Measurements from ENCODE around the gene CEBPA. TPM values are rescaled to one million over a fixed set of nuclear protein-coding genes. Genes with fewer than 3 reads are reported as not detected.

Gene CEBPA
- total and polyA plus RNA-seq, 2 experiments from 2014 or later = 0.50 to 2.6 TPM

DNA sequence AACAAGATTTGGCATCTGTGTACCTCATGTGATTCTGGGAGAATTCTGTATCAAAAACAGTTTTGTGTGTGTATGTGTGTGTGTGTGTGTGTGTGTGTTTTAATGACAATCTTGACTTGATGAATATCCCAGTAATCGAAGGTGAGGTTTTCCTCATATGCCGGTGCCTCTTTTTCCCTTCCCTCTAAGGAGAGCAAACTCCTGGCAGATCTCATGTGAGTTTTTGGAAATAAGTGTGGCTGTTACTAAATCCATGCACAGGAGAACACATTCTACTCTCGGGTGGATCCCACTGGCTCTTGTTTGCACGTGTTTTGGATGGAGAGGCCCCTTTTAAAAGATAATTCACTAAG is 42.2 kb upstream of the CEBPA start:
- Mint-ChIP-seq H3K4me3 (no peak overlapping the region), H3K36me3 (ENCODE audit: low read depth) (no peaks in the 10 kb centered on the region), H3K27me3 (ENCODE audit: insufficient read depth, low read depth, poor library complexity) (peaks cover 3% of the 10 kb centered on the region), H3K27ac (no peak overlapping the region), H3K9me3 (no peaks in the 10 kb centered on the region), H3K4me1 (peaks cover 5% of the 10 kb centered on the region)
- H3K9me2 ChIP-seq (ENCODE audit: insufficient read depth) = no peaks in the 10 kb centered on the region
- no peaks in the 10 kb centered on the region for H3F3A ChIP-seq (replicated peaks; ENCODE audit: low read depth)
- H2AFZ ChIP-seq = no peak overlapping the region
- no peak overlapping the region for H3K27ac ChIP-seq (ENCODE audit: low read depth)
- H3K4me2 ChIP-seq = no peak overlapping the region
- no peaks in the 10 kb centered on the region for H3K79me2 ChIP-seq (replicated peaks; ENCODE audit: insufficient read depth)
- H3K4me1 ChIP-seq (ENCODE audit: insufficient read depth) = no peaks in the 10 kb centered on the region
- TF ChIP-seq ZNF331 (CRISPR knock-in tag; IDR thresholded peaks at IDR 0.05; ENCODE audit: low read depth) = no peak
- TF ChIP-seq EZH2 (IDR thresholded peaks at IDR 0.05; ENCODE audit: low read depth, unreplicated experiment) = no peak
- TF ChIP-seq POLR2AphosphoS5 (IDR thresholded peaks at IDR 0.05; ENCODE audit: low read depth) = no peak
- TF ChIP-seq STAT1 (IDR thresholded peaks at IDR 0.05; ENCODE audit: unreplicated experiment) = no peak
- TF ChIP-seq CREB1 (CRISPR knock-in tag; IDR thresholded peaks at IDR 0.05; ENCODE audit: low read depth) = no peak
- TF ChIP-seq JUNB (IDR thresholded peaks at IDR 0.05; ENCODE audit: unreplicated experiment) = no peak
- no peak for TF ChIP-seq ZNF114 (CRISPR knock-in tag; IDR thresholded peaks at IDR 0.05)
- no peak for TF ChIP-seq EZH2phosphoT487 (IDR thresholded peaks at IDR 0.05; ENCODE audit: unreplicated experiment)
- TF ChIP-seq, protein P1, sequence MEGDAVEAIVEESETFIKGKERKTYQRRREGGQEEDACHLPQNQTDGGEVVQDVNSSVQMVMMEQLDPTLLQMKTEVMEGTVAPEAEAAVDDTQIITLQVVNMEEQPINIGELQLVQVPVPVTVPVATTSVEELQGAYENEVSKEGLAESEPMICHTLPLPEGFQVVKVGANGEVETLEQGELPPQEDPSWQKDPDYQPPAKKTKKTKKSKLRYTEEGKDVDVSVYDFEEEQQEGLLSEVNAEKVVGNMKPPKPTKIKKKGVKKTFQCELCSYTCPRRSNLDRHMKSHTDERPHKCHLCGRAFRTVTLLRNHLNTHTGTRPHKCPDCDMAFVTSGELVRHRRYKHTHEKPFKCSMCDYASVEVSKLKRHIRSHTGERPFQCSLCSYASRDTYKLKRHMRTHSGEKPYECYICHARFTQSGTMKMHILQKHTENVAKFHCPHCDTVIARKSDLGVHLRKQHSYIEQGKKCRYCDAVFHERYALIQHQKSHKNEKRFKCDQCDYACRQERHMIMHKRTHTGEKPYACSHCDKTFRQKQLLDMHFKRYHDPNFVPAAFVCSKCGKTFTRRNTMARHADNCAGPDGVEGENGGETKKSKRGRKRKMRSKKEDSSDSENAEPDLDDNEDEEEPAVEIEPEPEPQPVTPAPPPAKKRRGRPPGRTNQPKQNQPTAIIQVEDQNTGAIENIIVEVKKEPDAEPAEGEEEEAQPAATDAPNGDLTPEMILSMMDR (conservative IDR thresholded peaks at IDR 0.05; ENCODE audit: low read depth in 2 of 2) = no peak
- TF ChIP-seq, protein P2, sequence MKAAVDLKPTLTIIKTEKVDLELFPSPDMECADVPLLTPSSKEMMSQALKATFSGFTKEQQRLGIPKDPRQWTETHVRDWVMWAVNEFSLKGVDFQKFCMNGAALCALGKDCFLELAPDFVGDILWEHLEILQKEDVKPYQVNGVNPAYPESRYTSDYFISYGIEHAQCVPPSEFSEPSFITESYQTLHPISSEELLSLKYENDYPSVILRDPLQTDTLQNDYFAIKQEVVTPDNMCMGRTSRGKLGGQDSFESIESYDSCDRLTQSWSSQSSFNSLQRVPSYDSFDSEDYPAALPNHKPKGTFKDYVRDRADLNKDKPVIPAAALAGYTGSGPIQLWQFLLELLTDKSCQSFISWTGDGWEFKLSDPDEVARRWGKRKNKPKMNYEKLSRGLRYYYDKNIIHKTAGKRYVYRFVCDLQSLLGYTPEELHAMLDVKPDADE (IDR thresholded peaks at IDR 0.05) = no peak
- TF ChIP-seq, protein P3, sequence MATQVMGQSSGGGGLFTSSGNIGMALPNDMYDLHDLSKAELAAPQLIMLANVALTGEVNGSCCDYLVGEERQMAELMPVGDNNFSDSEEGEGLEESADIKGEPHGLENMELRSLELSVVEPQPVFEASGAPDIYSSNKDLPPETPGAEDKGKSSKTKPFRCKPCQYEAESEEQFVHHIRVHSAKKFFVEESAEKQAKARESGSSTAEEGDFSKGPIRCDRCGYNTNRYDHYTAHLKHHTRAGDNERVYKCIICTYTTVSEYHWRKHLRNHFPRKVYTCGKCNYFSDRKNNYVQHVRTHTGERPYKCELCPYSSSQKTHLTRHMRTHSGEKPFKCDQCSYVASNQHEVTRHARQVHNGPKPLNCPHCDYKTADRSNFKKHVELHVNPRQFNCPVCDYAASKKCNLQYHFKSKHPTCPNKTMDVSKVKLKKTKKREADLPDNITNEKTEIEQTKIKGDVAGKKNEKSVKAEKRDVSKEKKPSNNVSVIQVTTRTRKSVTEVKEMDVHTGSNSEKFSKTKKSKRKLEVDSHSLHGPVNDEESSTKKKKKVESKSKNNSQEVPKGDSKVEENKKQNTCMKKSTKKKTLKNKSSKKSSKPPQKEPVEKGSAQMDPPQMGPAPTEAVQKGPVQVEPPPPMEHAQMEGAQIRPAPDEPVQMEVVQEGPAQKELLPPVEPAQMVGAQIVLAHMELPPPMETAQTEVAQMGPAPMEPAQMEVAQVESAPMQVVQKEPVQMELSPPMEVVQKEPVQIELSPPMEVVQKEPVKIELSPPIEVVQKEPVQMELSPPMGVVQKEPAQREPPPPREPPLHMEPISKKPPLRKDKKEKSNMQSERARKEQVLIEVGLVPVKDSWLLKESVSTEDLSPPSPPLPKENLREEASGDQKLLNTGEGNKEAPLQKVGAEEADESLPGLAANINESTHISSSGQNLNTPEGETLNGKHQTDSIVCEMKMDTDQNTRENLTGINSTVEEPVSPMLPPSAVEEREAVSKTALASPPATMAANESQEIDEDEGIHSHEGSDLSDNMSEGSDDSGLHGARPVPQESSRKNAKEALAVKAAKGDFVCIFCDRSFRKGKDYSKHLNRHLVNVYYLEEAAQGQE (IDR thresholded peaks at IDR 0.05; ENCODE audit: unreplicated experiment) = no peak
- TF ChIP-seq, protein P4, sequence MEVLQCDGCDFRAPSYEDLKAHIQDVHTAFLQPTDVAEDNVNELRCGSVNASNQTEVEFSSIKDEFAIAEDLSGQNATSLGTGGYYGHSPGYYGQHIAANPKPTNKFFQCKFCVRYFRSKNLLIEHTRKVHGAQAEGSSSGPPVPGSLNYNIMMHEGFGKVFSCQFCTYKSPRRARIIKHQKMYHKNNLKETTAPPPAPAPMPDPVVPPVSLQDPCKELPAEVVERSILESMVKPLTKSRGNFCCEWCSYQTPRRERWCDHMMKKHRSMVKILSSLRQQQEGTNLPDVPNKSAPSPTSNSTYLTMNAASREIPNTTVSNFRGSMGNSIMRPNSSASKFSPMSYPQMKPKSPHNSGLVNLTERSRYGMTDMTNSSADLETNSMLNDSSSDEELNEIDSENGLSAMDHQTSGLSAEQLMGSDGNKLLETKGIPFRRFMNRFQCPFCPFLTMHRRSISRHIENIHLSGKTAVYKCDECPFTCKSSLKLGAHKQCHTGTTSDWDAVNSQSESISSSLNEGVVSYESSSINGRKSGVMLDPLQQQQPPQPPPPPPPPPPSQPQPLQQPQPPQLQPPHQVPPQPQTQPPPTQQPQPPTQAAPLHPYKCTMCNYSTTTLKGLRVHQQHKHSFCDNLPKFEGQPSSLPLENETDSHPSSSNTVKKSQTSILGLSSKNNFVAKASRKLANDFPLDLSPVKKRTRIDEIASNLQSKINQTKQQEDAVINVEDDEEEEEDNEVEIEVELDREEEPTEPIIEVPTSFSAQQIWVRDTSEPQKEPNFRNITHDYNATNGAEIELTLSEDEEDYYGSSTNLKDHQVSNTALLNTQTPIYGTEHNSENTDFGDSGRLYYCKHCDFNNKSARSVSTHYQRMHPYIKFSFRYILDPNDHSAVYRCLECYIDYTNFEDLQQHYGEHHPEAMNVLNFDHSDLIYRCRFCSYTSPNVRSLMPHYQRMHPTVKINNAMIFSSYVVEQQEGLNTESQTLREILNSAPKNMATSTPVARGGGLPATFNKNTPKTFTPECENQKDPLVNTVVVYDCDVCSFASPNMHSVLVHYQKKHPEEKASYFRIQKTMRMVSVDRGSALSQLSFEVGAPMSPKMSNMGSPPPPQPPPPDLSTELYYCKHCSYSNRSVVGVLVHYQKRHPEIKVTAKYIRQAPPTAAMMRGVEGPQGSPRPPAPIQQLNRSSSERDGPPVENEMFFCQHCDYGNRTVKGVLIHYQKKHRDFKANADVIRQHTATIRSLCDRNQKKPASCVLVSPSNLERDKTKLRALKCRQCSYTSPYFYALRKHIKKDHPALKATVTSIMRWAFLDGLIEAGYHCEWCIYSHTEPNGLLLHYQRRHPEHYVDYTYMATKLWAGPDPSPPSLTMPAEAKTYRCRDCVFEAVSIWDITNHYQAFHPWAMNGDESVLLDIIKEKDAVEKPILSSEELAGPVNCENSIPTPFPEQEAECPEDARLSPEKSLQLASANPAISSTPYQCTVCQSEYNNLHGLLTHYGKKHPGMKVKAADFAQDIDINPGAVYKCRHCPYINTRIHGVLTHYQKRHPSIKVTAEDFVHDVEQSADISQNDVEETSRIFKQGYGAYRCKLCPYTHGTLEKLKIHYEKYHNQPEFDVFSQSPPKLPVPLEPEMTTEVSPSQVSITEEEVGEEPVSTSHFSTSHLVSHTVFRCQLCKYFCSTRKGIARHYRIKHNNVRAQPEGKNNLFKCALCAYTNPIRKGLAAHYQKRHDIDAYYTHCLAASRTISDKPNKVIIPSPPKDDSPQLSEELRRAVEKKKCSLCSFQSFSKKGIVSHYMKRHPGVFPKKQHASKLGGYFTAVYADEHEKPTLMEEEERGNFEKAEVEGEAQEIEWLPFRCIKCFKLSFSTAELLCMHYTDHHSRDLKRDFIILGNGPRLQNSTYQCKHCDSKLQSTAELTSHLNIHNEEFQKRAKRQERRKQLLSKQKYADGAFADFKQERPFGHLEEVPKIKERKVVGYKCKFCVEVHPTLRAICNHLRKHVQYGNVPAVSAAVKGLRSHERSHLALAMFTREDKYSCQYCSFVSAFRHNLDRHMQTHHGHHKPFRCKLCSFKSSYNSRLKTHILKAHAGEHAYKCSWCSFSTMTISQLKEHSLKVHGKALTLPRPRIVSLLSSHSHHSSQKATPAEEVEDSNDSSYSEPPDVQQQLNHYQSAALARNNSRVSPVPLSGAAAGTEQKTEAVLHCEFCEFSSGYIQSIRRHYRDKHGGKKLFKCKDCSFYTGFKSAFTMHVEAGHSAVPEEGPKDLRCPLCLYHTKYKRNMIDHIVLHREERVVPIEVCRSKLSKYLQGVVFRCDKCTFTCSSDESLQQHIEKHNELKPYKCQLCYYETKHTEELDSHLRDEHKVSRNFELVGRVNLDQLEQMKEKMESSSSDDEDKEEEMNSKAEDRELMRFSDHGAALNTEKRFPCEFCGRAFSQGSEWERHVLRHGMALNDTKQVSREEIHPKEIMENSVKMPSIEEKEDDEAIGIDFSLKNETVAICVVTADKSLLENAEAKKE (CRISPR knock-in tag; IDR thresholded peaks at IDR 0.05) = no peak
- TF ChIP-seq NANOG (IDR thresholded peaks at IDR 0.05; ENCODE audit: borderline replicate concordance) = no peak
- no peaks in the 10 kb centered on the region for H3K36me3 ChIP-seq (ENCODE audit: insufficient read depth)
- no peaks in the 10 kb centered on the region for H4K20me1 ChIP-seq (replicated peaks; ENCODE audit: insufficient read depth)
- H3K27me3 ChIP-seq (ENCODE audit: insufficient read depth) = no peaks in the 10 kb centered on the region
- H3K4me3 ChIP-seq = no peak overlapping the region
- ATAC-seq = no peak
- DNase-seq (ENCODE audit: low spot score) = no peak

Measured in GM23338 (cell line).